HepG2 (cell line): ENCODE results near the gene CTSW. TPM values are rescaled to one million over a fixed set of nuclear protein-coding genes. Genes with fewer than 3 reads are reported as not detected.

Experiments
- AKAP8 ChIP-seq: sonication (generic); formaldehyde crosslinking; IDR thresholded peaks from 2 replicates; pipeline ENCODE4 v1.5.1; 2020; ENCODE audit warnings: mild to moderate bottlenecking, missing genetic modification reagents
- CEBPG ChIP-seq: IDR thresholded peaks from 2 replicates; pipeline ENCODE4 v1.6.1; 2016
- CENPBD1 ChIP-seq: sonication (generic); formaldehyde crosslinking; IDR thresholded peaks from 2 replicates; pipeline ENCODE4 v1.8.0; 2022; ENCODE audit warnings: missing genetic modification reagents, low read depth, mild to moderate bottlenecking, borderline replicate concordance
- EP300 ChIP-seq, 3 experiments: sonication (generic) in 1 of 3; formaldehyde crosslinking in 1 of 3; IDR thresholded peaks; 2 replicates each; pipeline versions ENCODE4 v1.5.1 to v1.6.1; 2011 to 2020; ENCODE audit warnings: low read depth in 2 of 3, low read length in 2 of 3, borderline replicate concordance in 1 of 3, improper control_type of control experiment in 1 of 3, mild to moderate bottlenecking in 1 of 3, missing genetic modification reagents in 1 of 3, moderate library complexity in 1 of 3
- HINFP ChIP-seq: sonication (generic); formaldehyde crosslinking; IDR thresholded peaks from 2 replicates; pipeline ENCODE4 v1.4.0; 2020; ENCODE audit warnings: low read depth, mild to moderate bottlenecking, missing genetic modification reagents
- HOXA3 ChIP-seq: sonication (generic); formaldehyde crosslinking; IDR thresholded peaks from 2 replicates; pipeline ENCODE4 v1.5.0; 2020; ENCODE audit warnings: missing genetic modification reagents
- JUND ChIP-seq: sonication (generic); formaldehyde crosslinking; IDR thresholded peaks from 2 replicates; pipeline ENCODE4 v1.8.0; 2022; ENCODE audit warnings: mild to moderate bottlenecking, missing genetic modification reagents
- KMT2A ChIP-seq: sonication (generic); formaldehyde crosslinking; IDR thresholded peaks from 2 replicates; pipeline ENCODE4 v1.4.0; 2020; ENCODE audit warnings: missing genetic modification reagents
- REL ChIP-seq: sonication (generic); formaldehyde crosslinking; conservative IDR thresholded peaks from 2 replicates; pipeline ENCODE4 v1.8.0; 2022; ENCODE audit warnings: mild to moderate bottlenecking, missing genetic modification reagents, moderate library complexity
- RFX1 ChIP-seq: fragments of 450-650 bp; IDR thresholded peaks from 2 replicates; pipeline ENCODE4 v1.6.1; 2017
- SNAI1 ChIP-seq: sonication (generic); formaldehyde crosslinking; IDR thresholded peaks from 2 replicates; pipeline ENCODE4 v1.5.0; 2020; ENCODE audit warnings: mild to moderate bottlenecking, missing genetic modification reagents, borderline replicate concordance
- TIGD3 ChIP-seq: sonication (generic); formaldehyde crosslinking; IDR thresholded peaks from 2 replicates; pipeline ENCODE4 v1.5.1; 2020; ENCODE audit warnings: mild to moderate bottlenecking, missing genetic modification reagents, borderline replicate concordance
- WIZ ChIP-seq: sonication (generic); formaldehyde crosslinking; IDR thresholded peaks from 2 replicates; pipeline ENCODE4 v1.5.1; 2020; ENCODE audit warnings: mild to moderate bottlenecking, missing genetic modification reagents
- ZBTB20 ChIP-seq: sonication (generic); formaldehyde crosslinking; IDR thresholded peaks from 2 replicates; pipeline ENCODE4 v1.8.1; 2023; ENCODE audit warnings: missing genetic modification reagents, low read depth, mild to moderate bottlenecking, borderline replicate concordance
- ZNF280D ChIP-seq: sonication (generic); formaldehyde crosslinking; IDR thresholded peaks from 2 replicates; pipeline ENCODE4 v1.5.1; 2020; ENCODE audit warnings: mild to moderate bottlenecking, missing genetic modification reagents
- ZNF616 ChIP-seq: sonication (generic); formaldehyde crosslinking; IDR thresholded peaks from 2 replicates; pipeline ENCODE4 v1.5.0; 2020; ENCODE audit warnings: low read depth, mild to moderate bottlenecking, missing genetic modification reagents
- ZNF772 ChIP-seq: sonication (generic); formaldehyde crosslinking; IDR thresholded peaks from 2 replicates; pipeline ENCODE4 v1.5.0; 2020; ENCODE audit warnings: mild to moderate bottlenecking, missing genetic modification reagents
- ZNF841 ChIP-seq: sonication (generic); formaldehyde crosslinking; IDR thresholded peaks from 2 replicates; pipeline ENCODE4 v1.8.1; 2023; ENCODE audit warnings: missing genetic modification reagents, borderline replicate concordance
- polyA plus RNA-seq, 8 experiments: library from polyadenylated mRNA; depleted of rRNA in 3 of 8; stranded (reverse) in 7 of 8; unstranded in 1 of 8; fragments of >200 nt; fragmentation: Illumina TruSeq in 4 of 8; extraction: Trizol in 4 of 8; gene quantifications; 2 replicates each; pipeline versions ENCODE4 v1.2.1 to v1.2.3, GENCODE V29; 2011 to 2016; ENCODE audit warnings: low read depth in 4 of 8, missing spikeins in 1 of 8, mixed read lengths in 1 of 8; ENCODE audit not compliant: insufficient read depth in 1 of 8
- total RNA-seq, 5 experiments: library from RNA; depleted of rRNA; stranded (reverse); fragments of >200 nt; fragmentation: Illumina TruSeq; extraction: Trizol; gene quantifications; 2 replicates each; pipeline ENCODE4 v1.2.3, GENCODE V29; 2016; ENCODE audit warnings: low read depth in 1 of 5
- TF ChIP-seq, protein P1 (sequence below): sonication (generic); formaldehyde crosslinking; conservative IDR thresholded peaks from 2 replicates; pipeline ENCODE4 v1.5.0; 2020; ENCODE audit warnings: missing genetic modification reagents

CTSW gene
- total and polyA plus RNA-seq, 2 of the 13 experiments (the other 11 are each of a cell fraction or from before 2014, with no cell fraction given): 0.09 TPM; not detected in 1

GRCh38 chr11:65890324-65891218, 10.9 kb downstream of the CTSW start, which contains the start of gene CCDC85B (continued):
- TF ChIP-seq ZBTB20 (CRISPR knock-in tag) (no peak), ZNF280D (CRISPR knock-in tag) (no peak), ZNF772 (CRISPR knock-in tag) (peak; percentile 53; the same call in 1 of the 2 replicates), CEBPG (CRISPR knock-in tag) (no peak), JUND (CRISPR knock-in tag) (peak; percentile 61; the same call in 1 of the 2 replicates), HOXA3 (CRISPR knock-in tag) (peak; percentile 80), RFX1 (no peak), REL (CRISPR knock-in tag) (no peak; the same call in 1 of the 2 replicates), AKAP8 (no peak; the same call in 1 of the 2 replicates), SNAI1 (CRISPR knock-in tag) (no peak), KMT2A (CRISPR knock-in tag) (0 out of 2 replicates have a peak, but pooled peaks have one; percentile 32), ZNF616 (CRISPR knock-in tag) (0 out of 2 replicates have a peak, but pooled peaks have one; percentile 49), TIGD3 (CRISPR knock-in tag) (no peak), CENPBD1 (CRISPR knock-in tag) (no peak), EP300 (IDR thresholded peaks at IDR 0.05; ENCODE audit: low read depth in 2 of 2, low read length in 2 of 2) (no peak; a peak in 1 of 4 replicates), EP300 (CRISPR knock-in tag; IDR thresholded peaks at IDR 0.05; ENCODE audit: borderline replicate concordance) (no peak), ZNF841 (no peak), HINFP (CRISPR knock-in tag) (no peak), WIZ (CRISPR knock-in tag) (no peak)
- TF ChIP-seq, protein P1, sequence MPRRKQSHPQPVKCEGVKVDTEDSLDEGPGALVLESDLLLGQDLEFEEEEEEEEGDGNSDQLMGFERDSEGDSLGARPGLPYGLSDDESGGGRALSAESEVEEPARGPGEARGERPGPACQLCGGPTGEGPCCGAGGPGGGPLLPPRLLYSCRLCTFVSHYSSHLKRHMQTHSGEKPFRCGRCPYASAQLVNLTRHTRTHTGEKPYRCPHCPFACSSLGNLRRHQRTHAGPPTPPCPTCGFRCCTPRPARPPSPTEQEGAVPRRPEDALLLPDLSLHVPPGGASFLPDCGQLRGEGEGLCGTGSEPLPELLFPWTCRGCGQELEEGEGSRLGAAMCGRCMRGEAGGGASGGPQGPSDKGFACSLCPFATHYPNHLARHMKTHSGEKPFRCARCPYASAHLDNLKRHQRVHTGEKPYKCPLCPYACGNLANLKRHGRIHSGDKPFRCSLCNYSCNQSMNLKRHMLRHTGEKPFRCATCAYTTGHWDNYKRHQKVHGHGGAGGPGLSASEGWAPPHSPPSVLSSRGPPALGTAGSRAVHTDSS (CRISPR knock-in tag): no peak
